ENCODE measurements around the gene ATG2A. TPM values are rescaled to one million over a fixed set of nuclear protein-coding genes. Genes with fewer than 3 reads are reported as not detected.

ATG2A gene
- polyA plus RNA-seq, 1 donor (not counting 4 experiments of a cell fraction or from before 2014, with no cell fraction given) = 2.4 TPM

DNA sequence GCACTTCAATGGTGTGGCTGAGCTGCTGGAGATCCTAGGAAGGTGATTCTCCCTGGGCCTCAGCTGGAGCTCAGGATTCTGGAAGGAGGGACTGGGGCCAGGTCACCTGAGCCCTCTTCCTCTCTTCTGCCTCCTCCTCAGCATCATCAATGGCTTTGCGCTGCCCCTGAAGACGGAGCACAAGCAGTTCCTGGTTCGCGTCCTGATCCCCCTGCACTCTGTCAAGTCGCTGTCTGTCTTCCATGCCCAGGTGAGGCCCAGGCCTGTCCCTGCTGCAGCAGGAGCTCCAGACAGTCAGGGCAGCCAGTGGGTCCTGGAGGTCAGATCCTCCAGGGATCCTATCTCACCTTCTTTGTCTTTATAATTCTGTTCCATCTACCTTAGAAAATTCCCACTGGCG is 13.3 kb upstream of the ATG2A start:
- no peaks in the 10 kb centered on the region for H3K27me3 ChIP-seq (ENCODE audit: control insufficient read depth, extremely low read depth, insufficient read depth, low read length)
- no peak for DNase-seq (ENCODE audit: low read depth, low spot score)
- no peaks in the 10 kb centered on the region for H3K4me1 ChIP-seq (ENCODE audit: control insufficient read depth, extremely low read depth, insufficient read depth, low read length)
- H3K9me1 ChIP-seq (ENCODE audit: control insufficient read depth, extremely low read depth, insufficient read depth, low read length) = no peaks in the 10 kb centered on the region
- no peak overlapping the region for H3K9ac ChIP-seq (ENCODE audit: control insufficient read depth, extremely low read depth, insufficient read depth, low read length)
- no peaks in the 10 kb centered on the region for H3K9me3 ChIP-seq (ENCODE audit: control insufficient read depth, low read depth, low read length)
- H2AFZ ChIP-seq (ENCODE audit: control insufficient read depth, low read length) = no peak overlapping the region
- peaks cover 26 to 34% of the 10 kb centered on the region in 2 experiments for H3K36me3 ChIP-seq (ENCODE audit: control insufficient read depth in 2 of 2, extremely low read depth in 1 of 2, insufficient read depth in 2 of 2, low read length in 2 of 2)
- no peaks in the 10 kb centered on the region for H4K20me1 ChIP-seq (ENCODE audit: control insufficient read depth, extremely low read depth, insufficient read depth, low read length)
- no peaks in the 10 kb centered on the region for H3K79me2 ChIP-seq (ENCODE audit: control insufficient read depth, insufficient read depth, low read length)
- H3K4me3 ChIP-seq (ENCODE audit: control insufficient read depth in 2 of 3, extremely low read depth in 1 of 3, insufficient read depth in 2 of 3, low read depth in 1 of 3, low read length in 3 of 3) = no peak overlapping the region
- dilution Hi-C loops (cut with MboI; ENCODE audit: extremely low pct_ligation_motif_present, low sequenced_read_pairs) = no loop called here
- H3K4me2 ChIP-seq (ENCODE audit: control insufficient read depth, extremely low read depth, insufficient read depth, low read depth, low read length) = no peak overlapping the region
- FAIRE-seq = no peak
- TF ChIP-seq, protein P1, sequence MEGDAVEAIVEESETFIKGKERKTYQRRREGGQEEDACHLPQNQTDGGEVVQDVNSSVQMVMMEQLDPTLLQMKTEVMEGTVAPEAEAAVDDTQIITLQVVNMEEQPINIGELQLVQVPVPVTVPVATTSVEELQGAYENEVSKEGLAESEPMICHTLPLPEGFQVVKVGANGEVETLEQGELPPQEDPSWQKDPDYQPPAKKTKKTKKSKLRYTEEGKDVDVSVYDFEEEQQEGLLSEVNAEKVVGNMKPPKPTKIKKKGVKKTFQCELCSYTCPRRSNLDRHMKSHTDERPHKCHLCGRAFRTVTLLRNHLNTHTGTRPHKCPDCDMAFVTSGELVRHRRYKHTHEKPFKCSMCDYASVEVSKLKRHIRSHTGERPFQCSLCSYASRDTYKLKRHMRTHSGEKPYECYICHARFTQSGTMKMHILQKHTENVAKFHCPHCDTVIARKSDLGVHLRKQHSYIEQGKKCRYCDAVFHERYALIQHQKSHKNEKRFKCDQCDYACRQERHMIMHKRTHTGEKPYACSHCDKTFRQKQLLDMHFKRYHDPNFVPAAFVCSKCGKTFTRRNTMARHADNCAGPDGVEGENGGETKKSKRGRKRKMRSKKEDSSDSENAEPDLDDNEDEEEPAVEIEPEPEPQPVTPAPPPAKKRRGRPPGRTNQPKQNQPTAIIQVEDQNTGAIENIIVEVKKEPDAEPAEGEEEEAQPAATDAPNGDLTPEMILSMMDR (optimal IDR thresholded peaks at IDR 0.05 in 1 of 3, IDR thresholded peaks at IDR 0.05 in 1 of 3, conservative IDR thresholded peaks at IDR 0.05 in 1 of 3; ENCODE audit: extremely low read depth in 1 of 3, insufficient read depth in 2 of 3, low read length in 3 of 3) = no peak
- TF ChIP-seq EZH2 (IDR thresholded peaks at IDR 0.05; ENCODE audit: low read length) = no peak
- no peak overlapping the region for H3K27ac ChIP-seq (ENCODE audit: control insufficient read depth, insufficient read depth, low read length)

DNA sequence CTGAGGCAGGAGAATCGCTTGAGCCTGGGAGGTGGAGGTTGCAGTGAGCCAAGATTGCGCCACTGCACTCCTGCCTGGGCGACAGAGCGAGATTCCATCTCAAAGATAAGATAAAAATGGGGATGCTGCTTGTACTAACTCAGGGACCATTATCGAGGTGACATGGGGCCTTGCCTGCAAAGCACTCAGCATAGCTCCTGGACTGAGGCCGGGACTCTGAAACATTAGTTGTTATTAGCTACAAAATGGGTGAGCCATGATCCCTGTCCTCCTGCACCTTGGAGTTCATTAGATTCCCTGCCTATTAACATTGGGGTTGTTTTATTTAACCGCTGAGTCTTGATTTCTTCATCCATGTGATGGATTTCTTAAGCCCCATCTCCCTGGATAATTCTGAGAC is 12.6 kb upstream of the ATG2A start:
- FAIRE-seq (no peak), DNase-seq (ENCODE audit: low read depth, low spot score) (no peak)
- Histone ChIP-seq H3K9me1 (ENCODE audit: control insufficient read depth, extremely low read depth, insufficient read depth, low read length) (no peaks in the 10 kb centered on the region), H3K4me1 (ENCODE audit: control insufficient read depth, extremely low read depth, insufficient read depth, low read length) (no peaks in the 10 kb centered on the region), H3K9me3 (ENCODE audit: control insufficient read depth, low read depth, low read length) (no peaks in the 10 kb centered on the region), H2AFZ (ENCODE audit: control insufficient read depth, low read length) (no peak overlapping the region), H3K27ac (ENCODE audit: control insufficient read depth, insufficient read depth, low read length) (no peak overlapping the region), H3K27me3 (ENCODE audit: control insufficient read depth, extremely low read depth, insufficient read depth, low read length) (no peaks in the 10 kb centered on the region), H3K9ac (ENCODE audit: control insufficient read depth, extremely low read depth, insufficient read depth, low read length) (no peak overlapping the region), H3K4me3 (ENCODE audit: control insufficient read depth in 2 of 3, extremely low read depth in 1 of 3, insufficient read depth in 2 of 3, low read depth in 1 of 3, low read length in 3 of 3) (no peak overlapping the region), H3K4me2 (ENCODE audit: control insufficient read depth, extremely low read depth, insufficient read depth, low read depth, low read length) (no peak overlapping the region), H4K20me1 (ENCODE audit: control insufficient read depth, extremely low read depth, insufficient read depth, low read length) (no peaks in the 10 kb centered on the region), H3K79me2 (ENCODE audit: control insufficient read depth, insufficient read depth, low read length) (no peaks in the 10 kb centered on the region), H3K36me3 (ENCODE audit: control insufficient read depth in 2 of 2, extremely low read depth in 1 of 2, insufficient read depth in 2 of 2, low read length in 2 of 2) (peaks cover 24 to 34% of the 10 kb centered on the region in 2 experiments)
- no peak for TF ChIP-seq EZH2 (IDR thresholded peaks at IDR 0.05; ENCODE audit: low read length)
- TF ChIP-seq, protein P1 (optimal IDR thresholded peaks at IDR 0.05 in 1 of 3, IDR thresholded peaks at IDR 0.05 in 1 of 3, conservative IDR thresholded peaks at IDR 0.05 in 1 of 3; ENCODE audit: extremely low read depth in 1 of 3, insufficient read depth in 2 of 3, low read length in 3 of 3) = no peak
- dilution Hi-C loops (cut with MboI; ENCODE audit: extremely low pct_ligation_motif_present, low sequenced_read_pairs) = no loop called here

Data from keratinocyte (primary cell).